ENCODE measurements around the gene MAB21L1. TPM values are rescaled to one million over a fixed set of nuclear protein-coding genes. Genes with fewer than 3 reads are reported as not detected.

The MAB21L1 gene
- total RNA-seq, 3 donors from 2014 or later (not counting 1 experiment from before 2014, with no cell fraction given), result 0.20 TPM; not detected in 2

GRCh38 chr13:35473802-35474201 lies 2.7 kb downstream of the MAB21L1 start:
- no peaks in the 10 kb centered on the region for H3K36me3 ChIP-seq (ENCODE audit: control insufficient read depth, insufficient read depth, low read length)
- DNase-seq (no peak), ATAC-seq (no peak)
- TF ChIP-seq CTCF (IDR thresholded peaks at IDR 0.05), result no peak
- Mint-ChIP-seq H3K4me1 (peaks cover 45 to 48% of the 10 kb centered on the region in 2 donors), H3K9me3 (no peaks in the 10 kb centered on the region), H3K4me3 (no peak overlapping the region), H3K27ac (no peak overlapping the region), H3K36me3 (peaks cover 7% of the 10 kb centered on the region), H3K27me3 (ENCODE audit: low read depth in 2 of 2) (peaks cover 61 to 72% of the 10 kb centered on the region in 2 donors)
- intact Hi-C loops (cut with micrococcal nuclease), result no loop called here
- no peak overlapping the region for H3K27ac ChIP-seq (ENCODE audit: low read length)
- WGBS (ENCODE audit: insufficient coverage), result no CpG with 5 or more reads among the region's 2 CpGs
- peaks cover 12% of the 10 kb centered on the region for H3K9me3 ChIP-seq (ENCODE audit: control insufficient read depth, insufficient read depth, low read length)
- no peak overlapping the region for H3K4me3 ChIP-seq (ENCODE audit: low read length)
- peaks cover 75% of the 10 kb centered on the region for H3K27me3 ChIP-seq (ENCODE audit: control insufficient read depth, insufficient read depth, low read length)
- peaks cover 37% of the 10 kb centered on the region for H3K4me1 ChIP-seq (ENCODE audit: control insufficient read depth, insufficient read depth, low read length)

GRCh38 chr13:35473206-35473775 lies 3.2 kb downstream of the MAB21L1 start:
- Histone ChIP-seq H3K27me3 (ENCODE audit: control insufficient read depth, insufficient read depth, low read length) (peaks cover 74% of the 10 kb centered on the region), H3K27ac (ENCODE audit: low read length) (no peak overlapping the region), H3K9me3 (ENCODE audit: control insufficient read depth, insufficient read depth, low read length) (peaks cover 12% of the 10 kb centered on the region), H3K36me3 (ENCODE audit: control insufficient read depth, insufficient read depth, low read length) (no peaks in the 10 kb centered on the region), H3K4me3 (ENCODE audit: low read length) (no peak overlapping the region), H3K4me1 (ENCODE audit: control insufficient read depth, insufficient read depth, low read length) (peaks cover 32% of the 10 kb centered on the region)
- peaks cover 40 to 43% of the 10 kb centered on the region in 2 donors for H3K4me1 Mint-ChIP-seq
- no peaks in the 10 kb centered on the region for H3K9me3 Mint-ChIP-seq
- intact Hi-C loops (cut with micrococcal nuclease), result no loop called here
- no peak for ATAC-seq
- peaks cover 7% of the 10 kb centered on the region for H3K36me3 Mint-ChIP-seq
- DNase-seq, result no peak
- H3K4me3 Mint-ChIP-seq, result no peak overlapping the region
- H3K27ac Mint-ChIP-seq, result no peak overlapping the region
- peaks cover 59 to 71% of the 10 kb centered on the region in 2 donors for H3K27me3 Mint-ChIP-seq (ENCODE audit: low read depth in 2 of 2)
- TF ChIP-seq CTCF (IDR thresholded peaks at IDR 0.05), result no peak

- Mint-ChIP-seq H3K4me1 (peaks cover 35 to 39% of the 10 kb centered on the region in 2 donors), H3K9me3 (no peaks in the 10 kb centered on the region), H3K27me3 (ENCODE audit: low read depth in 2 of 2) (peaks cover 54 to 66% of the 10 kb centered on the region in 2 donors), H3K36me3 (peaks cover 7% of the 10 kb centered on the region), H3K27ac (no peak overlapping the region), H3K4me3 (no peak overlapping the region)
- Histone ChIP-seq H3K27ac (ENCODE audit: low read length) (no peak overlapping the region), H3K4me3 (ENCODE audit: low read length) (no peak overlapping the region), H3K36me3 (ENCODE audit: control insufficient read depth, insufficient read depth, low read length) (no peaks in the 10 kb centered on the region), H3K9me3 (ENCODE audit: control insufficient read depth, insufficient read depth, low read length) (peaks cover 12% of the 10 kb centered on the region), H3K27me3 (ENCODE audit: control insufficient read depth, insufficient read depth, low read length) (peaks cover 68% of the 10 kb centered on the region), H3K4me1 (ENCODE audit: control insufficient read depth, insufficient read depth, low read length) (peaks cover 30% of the 10 kb centered on the region)
- ATAC-seq (no peak), DNase-seq (no peak)
- TF ChIP-seq CTCF (IDR thresholded peaks at IDR 0.05), result no peak
- 39% methylated on average over 6 of the region's 7 CpGs for WGBS (ENCODE audit: insufficient coverage)
- intact Hi-C loops (cut with micrococcal nuclease), result no loop called here
Measured at GRCh38 chr13:35472323-35472881, 4.1 kb downstream of the MAB21L1 start.
